A549 (cell line): ENCODE measurements around the gene SIGLEC1.

Source experiments
- CTCF ChIP-seq: fragments of >200 bp; sonication (Bioruptor Twin); formaldehyde crosslinking; IDR thresholded peaks from 3 replicates; pipeline ENCODE4 v1.5.1; 2016
- EP300 ChIP-seq, 2 experiments: fragments of >200 bp; sonication (Bioruptor Twin); formaldehyde crosslinking; IDR thresholded peaks; 2 replicates in 1 of 2; 3 replicates in 1 of 2; pipeline ENCODE4 v1.6.1; 2016 to 2017
- MAZ ChIP-seq: fragments of 150-350 bp; IDR thresholded peaks from 2 replicates; pipeline ENCODE4 v1.6.1; 2014; ENCODE audit warnings: antibody characterized with exemption, low read depth, low read length, borderline replicate concordance
- NR3C1 ChIP-seq: fragments of >200 bp; sonication (Bioruptor Twin); formaldehyde crosslinking; IDR thresholded peaks from 3 replicates; pipeline ENCODE4 v1.6.1; 2017
- POLR2A ChIP-seq: IDR thresholded peaks from 2 replicates; pipeline ENCODE4 v1.6.1; 2012; ENCODE audit warnings: mild to moderate bottlenecking, low read length
- RAD21 ChIP-seq, 2 experiments: fragments of >200 bp in 1 of 2; sonication (Bioruptor Twin) in 1 of 2; formaldehyde crosslinking in 1 of 2; IDR thresholded peaks in 1 of 2; conservative IDR thresholded peaks in 1 of 2; 2 replicates in 1 of 2; 3 replicates in 1 of 2; pipeline ENCODE4 v1.6.1; 2012 to 2018; ENCODE audit warnings: inconsistent platforms in 1 of 2
- RFX5 ChIP-seq: fragments of 450-650 bp; IDR thresholded peaks from 2 replicates; pipeline ENCODE4 v1.7.1; 2014; ENCODE audit warnings: antibody characterized with exemption, mild to moderate bottlenecking, moderate library complexity
- TF ChIP-seq, protein P1 (sequence below): fragments of 200-600 bp; sonication (generic); IDR thresholded peaks from 2 replicates; pipeline ENCODE4 v1.6.1; 2016; ENCODE audit warnings: antibody characterized with exemption, mild to moderate bottlenecking, moderate library complexity

DNA sequence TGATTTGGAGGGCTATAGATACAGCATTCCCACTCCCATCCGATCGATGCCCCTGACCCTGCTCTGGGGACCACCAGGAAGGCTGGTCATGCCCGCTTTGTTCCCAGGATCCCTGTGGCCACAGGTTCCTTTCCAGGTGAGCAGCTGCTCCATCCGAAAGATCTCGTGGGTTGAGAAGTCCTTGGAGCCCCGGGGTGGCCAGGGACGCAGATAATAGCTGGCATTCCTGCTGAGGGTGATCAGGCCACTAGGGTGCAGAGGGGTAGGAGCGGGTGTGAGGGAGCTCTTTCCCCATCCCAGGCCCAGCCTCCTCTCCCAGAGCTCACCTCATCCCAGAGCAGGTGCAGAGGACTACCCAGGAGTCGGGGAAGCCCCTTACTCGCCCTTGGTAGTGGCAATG, 38.0 kb downstream of the SIGLEC1 start:
- no peak for TF ChIP-seq POLR2A
- TF ChIP-seq, protein P1, sequence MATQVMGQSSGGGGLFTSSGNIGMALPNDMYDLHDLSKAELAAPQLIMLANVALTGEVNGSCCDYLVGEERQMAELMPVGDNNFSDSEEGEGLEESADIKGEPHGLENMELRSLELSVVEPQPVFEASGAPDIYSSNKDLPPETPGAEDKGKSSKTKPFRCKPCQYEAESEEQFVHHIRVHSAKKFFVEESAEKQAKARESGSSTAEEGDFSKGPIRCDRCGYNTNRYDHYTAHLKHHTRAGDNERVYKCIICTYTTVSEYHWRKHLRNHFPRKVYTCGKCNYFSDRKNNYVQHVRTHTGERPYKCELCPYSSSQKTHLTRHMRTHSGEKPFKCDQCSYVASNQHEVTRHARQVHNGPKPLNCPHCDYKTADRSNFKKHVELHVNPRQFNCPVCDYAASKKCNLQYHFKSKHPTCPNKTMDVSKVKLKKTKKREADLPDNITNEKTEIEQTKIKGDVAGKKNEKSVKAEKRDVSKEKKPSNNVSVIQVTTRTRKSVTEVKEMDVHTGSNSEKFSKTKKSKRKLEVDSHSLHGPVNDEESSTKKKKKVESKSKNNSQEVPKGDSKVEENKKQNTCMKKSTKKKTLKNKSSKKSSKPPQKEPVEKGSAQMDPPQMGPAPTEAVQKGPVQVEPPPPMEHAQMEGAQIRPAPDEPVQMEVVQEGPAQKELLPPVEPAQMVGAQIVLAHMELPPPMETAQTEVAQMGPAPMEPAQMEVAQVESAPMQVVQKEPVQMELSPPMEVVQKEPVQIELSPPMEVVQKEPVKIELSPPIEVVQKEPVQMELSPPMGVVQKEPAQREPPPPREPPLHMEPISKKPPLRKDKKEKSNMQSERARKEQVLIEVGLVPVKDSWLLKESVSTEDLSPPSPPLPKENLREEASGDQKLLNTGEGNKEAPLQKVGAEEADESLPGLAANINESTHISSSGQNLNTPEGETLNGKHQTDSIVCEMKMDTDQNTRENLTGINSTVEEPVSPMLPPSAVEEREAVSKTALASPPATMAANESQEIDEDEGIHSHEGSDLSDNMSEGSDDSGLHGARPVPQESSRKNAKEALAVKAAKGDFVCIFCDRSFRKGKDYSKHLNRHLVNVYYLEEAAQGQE: no peak
- no peak for TF ChIP-seq MAZ
- TF ChIP-seq CTCF: no peak
- TF ChIP-seq RAD21 (conservative IDR thresholded peaks at IDR 0.05 in 1 of 2, IDR thresholded peaks at IDR 0.05 in 1 of 2): no peak
- TF ChIP-seq EP300 (IDR thresholded peaks at IDR 0.05): no peak
- no peak for TF ChIP-seq NR3C1
- no peak for TF ChIP-seq RFX5
